Measurements from ENCODE around the gene ABHD13.

Gene ABHD13

DNA sequence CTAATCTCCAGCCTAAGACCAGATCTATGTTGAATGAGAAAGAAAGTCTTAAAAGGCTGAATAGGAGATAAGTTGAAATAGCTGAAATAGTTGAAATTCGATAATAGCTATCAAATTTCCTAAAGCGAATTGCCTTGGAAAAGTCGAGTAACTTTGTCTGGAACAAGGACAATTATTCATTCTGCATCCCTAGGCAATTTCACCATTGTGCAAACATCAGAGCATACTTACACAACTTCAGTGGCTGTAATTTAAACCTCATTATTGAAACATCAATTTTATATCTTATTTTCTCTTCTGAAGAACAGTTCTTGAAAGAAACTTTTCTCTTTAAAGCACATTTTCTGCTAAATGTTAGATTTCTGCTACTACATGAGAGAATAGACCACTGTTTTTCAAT lies 64.9 kb downstream of the ABHD13 start:
- no peak for DNase-seq

Measured in amygdala (tissue), 56 donors.